T-helper 22 cell (primary cell): ENCODE measurements around the gene OCA2.
"Not testable (repeated sequence)": the region's sequence is repeated elsewhere in the genome, so short reads cannot be mapped to it uniquely, and the experiment has no call there.

Experiments used
- DNase-seq: peaks from one replicate; pipeline ENCODE4 v3.0.0-alpha.2; 2020; ENCODE audit warnings: low read depth

The OCA2 gene

GRCh38 chr15:27770086-27770607 is 329.0 kb downstream of the OCA2 start:
- DNase-seq = no peak

GRCh38 chr15:27769652-27770051 is 329.5 kb downstream of the OCA2 start:
- DNase-seq = no peak

- DNase-seq = no peak
Observed at GRCh38 chr15:27768732-27769475, 330.2 kb downstream of the OCA2 start.

- no peak for DNase-seq
Observed at GRCh38 chr15:27767918-27768640, 331.0 kb downstream of the OCA2 start.

- DNase-seq = not testable (repeated sequence)
Observed at GRCh38 chr15:27767430-27767829, 331.7 kb downstream of the OCA2 start.

GRCh38 chr15:27764339-27764738 is 334.8 kb downstream of the OCA2 start:
- DNase-seq = no peak

GRCh38 chr15:27763514-27763913 is 335.6 kb downstream of the OCA2 start:
- DNase-seq = no peak

GRCh38 chr15:27762471-27762870 is 336.6 kb downstream of the OCA2 start:
- DNase-seq = no peak

- DNase-seq = no peak
Observed at GRCh38 chr15:27757052-27757451, 342.1 kb downstream of the OCA2 start.

- DNase-seq = no peak
Observed at GRCh38 chr15:27752691-27753090, 346.4 kb downstream of the OCA2 start.

GRCh38 chr15:27747997-27748396 is 351.1 kb downstream of the OCA2 start:
- no peak for DNase-seq

GRCh38 chr15:27746401-27746955 is 352.6 kb downstream of the OCA2 start:
- DNase-seq = no peak

- DNase-seq = no peak
Observed at GRCh38 chr15:27744641-27745040, 354.5 kb downstream of the OCA2 start.

- no peak for DNase-seq
Observed at GRCh38 chr15:27743638-27744037, 355.5 kb downstream of the OCA2 start.

- DNase-seq = no peak
Observed at GRCh38 chr15:27742751-27743477, 356.2 kb downstream of the OCA2 start.

GRCh38 chr15:27741226-27741860 is 357.8 kb downstream of the OCA2 start:
- no peak for DNase-seq

- DNase-seq = no peak
Observed at GRCh38 chr15:27734785-27735495, 364.2 kb downstream of the OCA2 start.

- DNase-seq = no peak
Observed at GRCh38 chr15:27731776-27732175, 367.3 kb downstream of the OCA2 start.

- no peak for DNase-seq
Observed at GRCh38 chr15:27730868-27731267, 368.2 kb downstream of the OCA2 start.

GRCh38 chr15:27725731-27726130 is 373.4 kb downstream of the OCA2 start:
- no peak for DNase-seq

- no peak for DNase-seq
Observed at GRCh38 chr15:27723821-27724220, 375.3 kb downstream of the OCA2 start.
